HG03442 (cell line): ENCODE measurements around the gene HCFC1R1.

Experiments
- ATAC-seq: cut with Tn5 transposase; IDR thresholded peaks from one replicate; pipeline ENCODE4 v1.9.1; 2021; ENCODE audit warnings: mild to moderate bottlenecking, moderate library complexity; ENCODE audit not compliant: unreplicated experiment

The HCFC1R1 gene

GRCh38 chr16:3020604-3021448 lies 2.9 kb downstream of the HCFC1R1 start:
- ATAC-seq: no peak

GRCh38 chr16:3020247-3020603 lies 3.5 kb downstream of the HCFC1R1 start, which contains the start of gene TNFRSF12A:
Gene TNFRSF12A, plus strand, starts transcription at chr16:3020368. Its CDS starts 30 bp downstream, at chr16:3020398.
- ATAC-seq: no peak

GRCh38 chr16:3019594-3020246 lies 4.0 kb downstream of the HCFC1R1 start:
- ATAC-seq: no peak

- no peak for ATAC-seq
Observed at GRCh38 chr16:3017794-3018506, 5.8 kb downstream of the HCFC1R1 start, which contains the start of gene CLDN6. Gene CLDN6, minus strand, starts transcription at chr16:3018183. Its CDS starts 2,162 bp downstream, at chr16:3016021.

GRCh38 chr16:3017344-3017743 lies 6.4 kb downstream of the HCFC1R1 start:
- no peak for ATAC-seq

GRCh38 chr16:3015865-3016521 lies 7.7 kb downstream of the HCFC1R1 start:
- ATAC-seq: no peak

- ATAC-seq: no peak
Observed at GRCh38 chr16:3014971-3015370, 8.8 kb downstream of the HCFC1R1 start.

- no peak for ATAC-seq
Observed at GRCh38 chr16:3013998-3014690, 9.6 kb downstream of the HCFC1R1 start.

GRCh38 chr16:3013491-3013951 lies 10.2 kb downstream of the HCFC1R1 start:
- no peak for ATAC-seq

GRCh38 chr16:3012828-3013420 lies 10.8 kb downstream of the HCFC1R1 start, which contains the start of gene CLDN9:
Gene CLDN9, plus strand, starts transcription at chr16:3012923. Its CDS starts 440 bp downstream, at chr16:3013363.
- ATAC-seq: no peak

- ATAC-seq: no peak
Observed at GRCh38 chr16:3012246-3012645, 11.5 kb downstream of the HCFC1R1 start.

- no peak for ATAC-seq
Observed at GRCh38 chr16:3010510-3010909, 13.2 kb downstream of the HCFC1R1 start.

- no peak for ATAC-seq
Observed at GRCh38 chr16:3009568-3010390, 14.0 kb downstream of the HCFC1R1 start.

GRCh38 chr16:3008690-3009037 lies 15.1 kb downstream of the HCFC1R1 start:
- ATAC-seq: no peak

GRCh38 chr16:3007957-3008689 lies 15.6 kb downstream of the HCFC1R1 start:
- ATAC-seq: no peak

- no peak for ATAC-seq
Observed at GRCh38 chr16:3007059-3007956, 16.4 kb downstream of the HCFC1R1 start.

GRCh38 chr16:3004781-3005284 lies 18.9 kb downstream of the HCFC1R1 start:
- ATAC-seq: no peak
